Measurements from ENCODE around the gene ATP6V1F. TPM values are rescaled to one million over a fixed set of nuclear protein-coding genes. Genes with fewer than 3 reads are reported as not detected.

Gene ATP6V1F
- polyA plus RNA-seq, 3 donors = 327 to 593 (median 511) TPM

GRCh38 chr7:128882134-128882533 lies 19.5 kb downstream of the ATP6V1F start:
- no peak for DNase-seq
- intact Hi-C loops (cut with micrococcal nuclease) = loop anchor here (5.0 to 10.0 kb wide), 2 partner anchors 270 to 277 kb away; no protein-coding TSS in a partner anchor
- no peaks in the 10 kb centered on the region for H3K27me3 ChIP-seq (ENCODE audit: control insufficient read depth in 2 of 2, insufficient read depth in 2 of 2, low read length in 2 of 2)
- Mint-ChIP-seq H3K36me3 (no peaks in the 10 kb centered on the region), H3K27me3 (ENCODE audit: low read depth in 3 of 3) (peaks cover 1 to 12% (median 3%) of the 10 kb centered on the region in 3 donors), H3K4me3 (no peak overlapping the region), H3K4me1 (peaks cover 3% of the 10 kb centered on the region), H3K27ac (no peak overlapping the region), H3K9me3 (peaks cover 0 to 3% (median 0%) of the 10 kb centered on the region in 7 donors)
- no peak for TF ChIP-seq CTCF (IDR thresholded peaks at IDR 0.05)
- no peak overlapping the region for H3K4me3 ChIP-seq (replicated peaks in 1 of 3; ENCODE audit: low read depth in 2 of 3, low read length in 3 of 3)
- H3K79me2 ChIP-seq (ENCODE audit: insufficient read depth, low read length) = no peaks in the 10 kb centered on the region
- WGBS (ENCODE audit: insufficient coverage) = 94% methylated on average over 2 of the region's 8 CpGs
- H3K9ac ChIP-seq (ENCODE audit: insufficient read depth, low read length, poor library complexity, severe bottlenecking) = no peak overlapping the region
- no peaks in the 10 kb centered on the region for H3K9me3 ChIP-seq (replicated peaks in 1 of 2; ENCODE audit: control insufficient read depth in 1 of 2, insufficient read depth in 1 of 2, low read length in 2 of 2)
- no peaks in the 10 kb centered on the region for H3K4me1 ChIP-seq (ENCODE audit: control insufficient read depth in 1 of 2, insufficient read depth in 2 of 2, low read length in 2 of 2)
- no peaks in the 10 kb centered on the region for H3K36me3 ChIP-seq (replicated peaks in 1 of 2; ENCODE audit: control insufficient read depth in 1 of 2, insufficient read depth in 2 of 2, low read length in 2 of 2)
- no peak overlapping the region for H2AFZ ChIP-seq (ENCODE audit: insufficient read depth, low read depth, low read length, poor library complexity, severe bottlenecking)
- H3K4me2 ChIP-seq (replicated peaks; ENCODE audit: extremely low read depth, low read length, poor library complexity, severe bottlenecking) = no peak overlapping the region
- no peaks in the 10 kb centered on the region for H4K20me1 ChIP-seq (ENCODE audit: insufficient read depth, low read length)
- H3K27ac ChIP-seq (ENCODE audit: low read depth in 1 of 2, low read length in 2 of 2) = no peak overlapping the region

GRCh38 chr7:128883622-128884448 lies 21.2 kb downstream of the ATP6V1F start:
- no peaks in the 10 kb centered on the region for H3K79me2 ChIP-seq (ENCODE audit: insufficient read depth, low read length)
- no peaks in the 10 kb centered on the region for H3K9me3 ChIP-seq (replicated peaks in 1 of 2; ENCODE audit: control insufficient read depth in 1 of 2, insufficient read depth in 1 of 2, low read length in 2 of 2)
- H3K4me3 Mint-ChIP-seq = peak overlapping the region in 1 of 2 donors; percentile 50
- H3K4me3 ChIP-seq (replicated peaks in 1 of 3; ENCODE audit: low read depth in 2 of 3, low read length in 3 of 3) = no peak overlapping the region
- peaks cover 1 to 12% (median 5%) of the 10 kb centered on the region in 3 donors for H3K27me3 Mint-ChIP-seq (ENCODE audit: low read depth in 3 of 3)
- no peak overlapping the region for H2AFZ ChIP-seq (ENCODE audit: insufficient read depth, low read depth, low read length, poor library complexity, severe bottlenecking)
- H3K27me3 ChIP-seq (ENCODE audit: control insufficient read depth in 2 of 2, insufficient read depth in 2 of 2, low read length in 2 of 2) = peaks cover 0 to 4% of the 10 kb centered on the region in 2 donors
- H3K27ac Mint-ChIP-seq = no peak overlapping the region
- peak; percentile 62 to 74 (median 72) for DNase-seq
- 47% methylated on average over 16 of the region's 19 CpGs for WGBS (ENCODE audit: insufficient coverage)
- no peaks in the 10 kb centered on the region for H3K36me3 ChIP-seq (replicated peaks in 1 of 2; ENCODE audit: control insufficient read depth in 1 of 2, insufficient read depth in 2 of 2, low read length in 2 of 2)
- intact Hi-C loops (cut with micrococcal nuclease) = loop anchor here (1.0 to 10.0 kb wide), 3 partner anchors 42 to 279 kb away; no protein-coding TSS in a partner anchor
- H3K27ac ChIP-seq (ENCODE audit: low read depth in 1 of 2, low read length in 2 of 2) = no peak overlapping the region
- no peak overlapping the region for H3K9ac ChIP-seq (ENCODE audit: insufficient read depth, low read length, poor library complexity, severe bottlenecking)
- H3K9me3 Mint-ChIP-seq = peaks cover 0 to 3% (median 0%) of the 10 kb centered on the region in 7 donors
- no peaks in the 10 kb centered on the region for H3K4me1 ChIP-seq (ENCODE audit: control insufficient read depth in 1 of 2, insufficient read depth in 2 of 2, low read length in 2 of 2)
- no peaks in the 10 kb centered on the region for H4K20me1 ChIP-seq (ENCODE audit: insufficient read depth, low read length)
- no peak overlapping the region for H3K4me2 ChIP-seq (replicated peaks; ENCODE audit: extremely low read depth, low read length, poor library complexity, severe bottlenecking)
- H3K4me1 Mint-ChIP-seq = peaks cover 3% of the 10 kb centered on the region
- no peaks in the 10 kb centered on the region for H3K36me3 Mint-ChIP-seq
- TF ChIP-seq CTCF (IDR thresholded peaks at IDR 0.05) = peak; percentile 95

Measured in CD14-positive monocyte (primary cell).